ENCODE data around the gene FAF1.

FAF1 gene

DNA sequence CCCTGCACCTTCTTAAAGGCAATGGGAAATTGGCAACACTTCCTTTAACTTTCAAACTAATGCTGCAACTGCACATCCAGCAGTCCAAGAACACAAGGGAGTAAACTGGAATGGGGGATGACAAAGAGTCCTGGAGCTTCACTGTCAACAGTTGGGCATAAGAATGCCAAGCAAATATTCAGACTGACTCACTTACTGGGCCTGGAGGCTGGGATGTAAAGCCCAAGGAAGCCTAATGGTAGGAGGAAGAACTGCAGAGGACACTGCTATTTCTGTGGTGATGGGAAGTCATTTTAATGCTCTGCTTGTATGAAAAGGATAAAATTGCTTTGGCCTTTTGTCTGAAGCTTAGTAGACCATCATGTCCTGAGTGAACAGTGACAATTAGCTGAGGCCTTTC is 521.1 kb downstream of the FAF1 start:
- no peak for DNase-seq

DNA sequence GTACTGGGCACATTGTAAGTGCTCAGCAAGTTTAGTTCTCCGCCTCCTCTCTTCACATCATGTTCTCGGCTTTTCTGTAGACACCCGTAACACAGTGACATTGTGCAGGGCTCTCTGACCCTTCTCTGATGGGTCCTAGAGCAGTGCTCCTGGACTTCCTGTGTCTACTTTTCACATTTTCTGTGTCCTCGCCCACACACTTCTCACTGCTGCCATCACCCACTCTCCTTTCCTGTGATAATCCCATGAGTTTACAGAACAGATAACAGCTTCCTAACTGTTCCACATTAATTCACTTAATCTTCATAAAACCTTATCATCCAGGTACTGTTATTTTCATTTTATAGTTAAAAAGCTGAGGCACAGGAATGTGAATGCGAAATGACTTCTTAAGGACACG is 523.6 kb downstream of the FAF1 start:
- DNase-seq = no peak

DNA sequence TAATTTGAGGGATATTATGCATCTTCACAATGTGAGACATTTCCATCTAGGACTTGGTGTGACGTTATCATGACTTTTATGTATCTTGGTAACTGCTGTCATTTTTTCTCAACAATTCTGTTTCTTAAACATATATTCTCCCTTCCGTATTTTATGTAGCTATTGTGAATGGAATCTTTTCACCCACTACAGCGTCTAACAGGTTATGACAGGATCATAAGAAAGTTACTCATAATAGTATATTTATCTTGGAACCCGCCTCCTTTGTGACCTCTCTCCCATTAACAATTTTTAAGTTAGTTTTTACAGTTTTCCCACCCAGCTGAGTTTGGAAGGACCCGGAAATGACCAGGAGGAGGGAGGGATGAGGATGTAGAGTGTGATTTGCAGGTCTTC is 530.1 kb downstream of the FAF1 start:
- DNase-seq = no peak

DNA sequence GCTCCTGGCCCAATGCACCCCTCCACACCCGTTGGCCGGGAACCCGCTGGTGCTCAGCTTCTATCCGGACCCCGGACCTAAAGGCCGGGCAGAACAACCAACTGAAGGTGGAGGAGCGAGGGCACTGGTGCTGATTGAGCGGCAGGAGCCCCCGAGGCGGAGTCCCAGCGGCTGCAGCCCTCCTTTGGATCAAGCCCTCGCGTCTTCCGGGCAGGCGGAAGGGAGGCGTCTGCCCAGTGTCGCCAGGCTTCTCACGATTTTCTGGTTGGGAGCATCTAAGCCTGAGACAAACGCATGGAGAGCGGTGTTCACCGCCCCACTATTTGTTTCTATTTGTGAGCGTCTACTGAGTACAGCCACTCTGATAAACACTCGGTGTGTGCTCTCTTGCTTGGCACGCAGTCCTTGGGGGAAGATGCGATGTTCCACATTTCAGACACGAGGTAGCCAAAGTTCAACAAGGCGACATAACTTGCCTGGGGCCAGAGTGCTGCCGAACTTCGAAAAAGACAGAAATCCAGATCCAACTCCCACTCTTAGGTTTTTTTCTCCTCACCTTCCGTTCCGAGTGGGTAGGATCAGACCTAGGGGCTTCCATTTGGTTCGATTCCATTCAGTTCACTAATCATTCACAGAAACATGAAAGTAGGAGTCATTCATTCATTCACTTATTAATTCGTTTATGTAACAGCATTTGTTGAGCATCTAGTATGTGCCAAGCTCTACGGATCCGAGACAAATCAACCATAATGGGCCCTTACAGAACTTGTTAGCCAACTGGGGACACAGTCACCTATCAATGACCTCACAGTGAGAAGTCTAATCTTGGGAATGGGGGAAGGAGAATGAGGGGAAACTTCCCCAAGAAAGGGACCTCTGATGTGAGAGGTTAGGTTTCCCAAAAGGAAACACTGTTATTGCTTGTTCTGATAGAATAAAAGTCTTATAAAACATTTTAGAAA is 532.0 kb downstream of the FAF1 start:
- DNase-seq = no peak

DNA sequence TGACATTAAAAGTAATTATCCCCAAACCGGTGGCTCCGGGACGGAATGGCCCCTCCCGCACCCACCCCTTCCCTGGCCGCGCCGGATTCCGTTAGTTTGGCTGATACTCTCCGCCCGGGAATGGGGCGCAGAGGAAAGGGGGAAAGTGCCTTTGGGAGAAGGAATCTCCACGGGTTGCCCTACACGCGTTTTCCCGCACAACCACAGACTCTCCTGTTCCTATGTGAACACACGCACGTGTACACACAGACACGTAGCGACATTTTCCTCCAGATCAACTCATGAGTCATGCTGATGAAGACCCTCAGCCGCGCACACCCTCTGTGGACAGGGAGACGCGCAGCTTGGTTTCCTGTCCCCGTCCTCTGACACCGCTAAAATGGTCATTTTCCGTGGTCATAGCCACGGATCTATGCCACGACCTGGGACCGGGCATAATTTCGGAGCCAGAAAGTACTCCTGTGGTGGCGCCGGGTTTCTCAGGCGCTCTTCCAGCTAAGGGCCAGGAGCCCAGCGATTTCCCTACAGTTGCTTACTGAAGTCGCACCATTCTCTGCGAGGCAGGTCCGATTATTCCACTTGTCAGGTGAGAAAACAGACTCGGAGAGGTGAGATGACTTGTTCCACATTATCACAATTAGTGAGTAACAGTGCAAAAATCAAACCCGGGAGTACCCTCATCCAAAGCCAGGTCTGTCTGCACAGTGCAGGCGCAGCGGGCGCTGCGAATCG is 532.8 kb downstream of the FAF1 start:
- DNase-seq = no peak

DNA sequence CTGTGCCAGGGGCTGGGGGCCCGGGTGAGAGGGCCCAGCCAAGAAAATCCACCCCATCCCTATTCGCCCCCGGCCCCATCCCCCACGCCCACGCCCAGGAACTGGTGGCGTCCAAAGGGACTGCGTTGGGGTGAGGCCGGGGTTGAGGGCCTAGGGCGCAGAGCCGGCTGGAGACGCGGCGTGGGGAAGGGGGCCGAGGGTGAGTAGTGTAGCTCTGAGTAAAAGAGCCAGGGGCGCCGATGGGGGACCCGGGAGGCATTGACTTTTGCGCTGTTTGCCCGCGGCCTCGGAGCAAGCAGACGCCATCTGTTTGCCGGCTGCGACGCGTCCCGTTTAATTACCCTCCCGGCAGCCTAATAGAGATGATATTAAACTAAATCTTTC is 533.4 kb downstream of the FAF1 start:
- no peak for DNase-seq

DNA sequence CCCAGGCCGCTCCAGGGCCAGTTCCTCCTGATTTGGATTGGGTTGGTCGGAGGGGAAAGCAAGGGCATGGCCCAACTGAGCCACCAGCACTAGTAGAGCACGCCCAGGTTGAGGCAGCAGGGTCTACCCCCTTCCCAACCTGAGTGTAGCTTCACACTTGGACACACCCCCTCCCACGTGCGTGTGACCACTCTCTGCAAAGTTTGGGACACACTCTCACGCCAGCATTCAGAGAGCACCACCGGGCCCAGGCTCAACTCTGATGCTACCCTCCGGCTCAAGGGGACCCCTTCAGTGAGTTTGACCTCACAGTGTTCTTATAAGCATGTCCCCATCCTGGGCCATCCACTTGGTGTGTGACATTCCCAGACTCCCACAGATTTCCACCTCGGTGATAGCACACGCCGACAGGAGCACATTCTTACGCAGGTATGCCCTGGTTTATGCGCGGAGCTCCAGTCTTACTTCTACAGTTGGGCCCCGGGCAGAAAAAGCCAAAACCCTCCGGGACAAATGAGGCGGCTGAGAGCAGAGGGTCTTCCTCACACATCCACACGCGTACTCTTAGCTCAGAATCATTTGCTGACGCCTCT is 533.9 kb downstream of the FAF1 start:
- no peak for DNase-seq

DNA sequence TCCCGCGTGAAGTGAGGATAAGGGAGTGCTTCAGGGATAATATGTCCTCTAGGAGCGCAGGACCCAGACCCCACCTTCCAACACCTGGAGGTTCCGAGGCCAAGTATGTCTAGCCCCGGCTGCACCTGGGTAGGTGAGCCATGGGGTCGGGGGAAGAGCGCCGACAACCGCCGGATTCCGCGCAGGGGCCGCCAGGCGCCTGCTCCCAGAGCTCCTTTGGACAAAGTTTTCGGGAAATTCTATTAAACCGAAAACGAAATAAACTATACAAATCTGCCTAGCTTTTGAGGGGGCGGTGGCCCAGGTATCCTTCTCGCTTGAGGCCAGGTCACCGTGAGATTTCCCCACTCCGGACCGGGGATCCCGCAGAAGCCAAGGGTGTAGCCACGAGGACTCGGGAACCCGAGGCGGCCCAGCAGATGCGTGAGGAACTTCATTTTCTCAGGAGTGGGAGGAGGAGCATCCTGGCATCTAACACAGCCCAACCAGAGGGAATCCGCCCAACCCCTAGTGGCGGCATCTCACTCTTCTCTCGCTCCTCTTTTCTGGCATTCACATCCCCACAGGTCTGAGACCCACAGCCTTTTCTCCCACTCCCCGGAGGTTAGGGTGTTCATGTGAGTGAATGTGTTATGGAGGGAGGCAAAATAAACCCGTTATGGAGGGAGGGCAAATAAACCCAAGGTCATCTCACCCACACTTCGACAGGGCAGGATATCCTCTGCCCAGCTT is 534.5 kb downstream of the FAF1 start:
- no peak for DNase-seq

DNA sequence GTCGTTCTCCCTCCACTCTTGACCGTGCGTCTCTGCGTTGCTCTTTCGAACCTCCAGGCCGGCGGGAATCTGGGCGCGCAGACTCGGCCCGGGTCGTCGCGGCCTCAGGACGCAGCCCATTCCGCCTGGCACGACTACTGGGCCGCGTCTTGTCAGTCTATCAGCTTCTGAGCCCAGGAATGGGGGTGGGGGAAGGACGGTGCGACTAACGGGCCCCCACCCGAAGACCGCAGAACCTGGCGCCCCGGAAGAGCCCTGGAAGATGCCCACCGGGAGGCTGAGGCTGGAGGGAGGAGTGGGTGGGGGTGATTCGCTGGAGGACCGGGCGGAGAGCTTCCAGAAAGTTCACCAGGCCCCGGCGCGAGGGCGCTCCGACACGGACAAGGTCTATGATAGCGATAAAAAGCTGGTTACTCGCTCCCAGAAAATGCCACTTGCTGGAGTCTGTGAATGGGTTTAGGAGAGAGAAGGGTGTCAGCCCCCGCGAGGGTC is 535.1 kb downstream of the FAF1 start:
- DNase-seq = no peak

DNA sequence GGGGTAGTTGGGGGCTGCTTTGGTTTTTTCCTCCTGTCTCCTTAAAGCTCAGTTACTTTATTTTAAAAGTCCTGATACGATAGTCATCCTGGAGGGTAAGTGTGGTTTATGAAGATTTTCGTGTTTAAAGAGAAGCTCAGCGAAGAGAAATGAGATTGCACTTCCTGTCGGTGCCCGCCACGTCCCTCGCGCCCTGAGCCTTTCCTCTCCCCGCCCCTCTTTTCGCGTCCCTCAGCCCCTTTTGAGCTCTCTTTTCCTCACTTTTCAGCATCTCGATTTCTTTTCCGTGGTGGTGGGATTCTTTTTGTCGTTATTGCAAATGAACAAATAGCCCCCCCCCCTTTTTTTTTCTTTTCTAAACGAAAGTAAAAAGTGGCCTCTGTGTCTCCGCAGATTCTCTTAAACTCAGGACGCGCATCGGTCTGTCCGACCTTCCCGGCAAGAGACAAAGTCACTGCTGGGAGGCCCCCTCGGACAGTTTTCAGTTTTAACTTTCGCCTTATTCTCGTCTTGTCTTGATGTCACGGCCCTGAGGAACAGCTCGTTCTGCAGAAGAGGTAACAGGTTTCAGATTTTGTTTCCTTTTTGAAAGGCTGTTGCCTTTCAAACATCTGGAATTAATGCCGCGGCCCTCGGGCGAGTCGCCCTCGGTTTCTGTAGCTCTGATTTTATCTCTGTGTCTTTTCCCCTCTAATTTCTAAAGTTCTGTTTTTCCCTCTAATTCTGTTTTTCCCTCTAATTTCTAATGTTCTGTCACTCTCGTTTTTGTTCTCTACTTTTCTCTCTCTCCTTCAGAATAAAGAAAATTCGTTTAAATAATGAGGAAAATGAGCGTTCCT is 535.8 kb downstream of the FAF1 start:
- no peak for DNase-seq

DNA sequence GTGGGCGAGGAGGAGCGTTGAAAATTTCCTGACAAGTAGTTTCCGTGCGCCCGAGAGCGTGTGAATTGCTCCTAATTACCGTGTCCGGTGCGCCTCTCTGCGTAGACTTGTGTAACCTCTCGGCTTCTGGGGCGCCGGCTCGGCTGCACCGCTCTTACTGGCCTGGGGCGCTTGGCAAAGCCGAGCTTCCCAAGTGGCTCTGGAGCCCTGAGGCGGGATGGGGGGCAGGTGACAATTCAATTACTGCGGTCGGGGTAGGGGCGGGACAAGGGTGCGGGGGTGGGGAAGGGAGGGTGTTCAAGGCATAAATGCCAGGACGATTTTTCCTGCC is 536.4 kb downstream of the FAF1 start:
- DNase-seq = no peak

DNA sequence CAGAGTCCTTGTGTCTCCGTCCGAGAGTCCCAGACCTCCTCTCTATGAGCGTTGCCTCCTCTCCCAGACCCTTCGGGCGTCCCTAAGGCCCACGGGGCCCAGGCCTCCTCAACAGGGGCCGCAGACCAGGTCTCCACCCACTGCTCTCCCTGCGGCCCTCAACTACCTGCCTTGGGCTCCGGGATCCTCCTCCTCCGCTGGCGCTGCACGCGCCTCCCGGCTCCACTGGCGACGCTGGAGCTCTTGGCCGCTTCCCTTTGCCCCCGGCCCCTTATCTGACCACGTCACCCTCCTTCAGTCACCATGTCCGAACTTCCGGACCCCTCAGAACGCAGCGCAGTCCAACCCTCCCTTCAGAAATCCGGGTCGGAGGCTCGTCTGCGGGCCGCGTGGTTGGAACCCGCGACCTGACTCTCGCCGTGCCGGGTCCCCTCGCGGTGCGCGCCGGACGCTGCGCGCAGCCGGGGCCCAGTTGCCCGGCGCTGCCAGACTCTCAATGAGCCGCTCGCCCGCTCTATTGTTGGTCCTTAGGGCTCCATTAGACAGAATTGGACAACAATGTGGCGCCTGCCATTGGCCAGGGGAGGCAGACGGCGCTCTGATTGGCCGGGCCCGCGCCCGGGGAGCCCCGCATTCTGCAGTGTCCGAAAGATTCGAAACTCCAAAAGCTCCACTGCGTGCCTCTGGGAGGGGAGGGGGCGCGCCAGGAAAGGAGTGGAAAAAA is 537.0 kb downstream of the FAF1 start, which contains the start of gene DMRTA2:
Gene DMRTA2 (minus strand): TSS at position 498 of the 724 bp plus-strand sequence. CDS start 1,907 bp downstream, outside the sequence.
- DNase-seq = peak in 25 of 56 donors; percentile 2 to 54 (median 17)

DNA sequence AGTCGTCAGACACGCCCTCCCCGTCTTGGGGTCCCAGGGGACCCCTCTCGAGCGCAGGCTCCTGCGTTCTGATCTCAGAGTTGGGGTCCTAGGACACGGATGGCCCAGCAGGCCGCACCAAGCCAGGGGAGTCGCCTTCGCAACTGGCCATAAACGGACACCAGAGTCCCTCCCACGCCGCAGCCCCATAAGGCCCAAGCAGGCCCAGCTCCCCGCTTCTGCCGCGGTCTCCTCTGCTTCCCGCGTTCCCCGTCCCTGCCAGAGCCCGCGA is 537.5 kb downstream of the FAF1 start:
- no peak for DNase-seq

DNA sequence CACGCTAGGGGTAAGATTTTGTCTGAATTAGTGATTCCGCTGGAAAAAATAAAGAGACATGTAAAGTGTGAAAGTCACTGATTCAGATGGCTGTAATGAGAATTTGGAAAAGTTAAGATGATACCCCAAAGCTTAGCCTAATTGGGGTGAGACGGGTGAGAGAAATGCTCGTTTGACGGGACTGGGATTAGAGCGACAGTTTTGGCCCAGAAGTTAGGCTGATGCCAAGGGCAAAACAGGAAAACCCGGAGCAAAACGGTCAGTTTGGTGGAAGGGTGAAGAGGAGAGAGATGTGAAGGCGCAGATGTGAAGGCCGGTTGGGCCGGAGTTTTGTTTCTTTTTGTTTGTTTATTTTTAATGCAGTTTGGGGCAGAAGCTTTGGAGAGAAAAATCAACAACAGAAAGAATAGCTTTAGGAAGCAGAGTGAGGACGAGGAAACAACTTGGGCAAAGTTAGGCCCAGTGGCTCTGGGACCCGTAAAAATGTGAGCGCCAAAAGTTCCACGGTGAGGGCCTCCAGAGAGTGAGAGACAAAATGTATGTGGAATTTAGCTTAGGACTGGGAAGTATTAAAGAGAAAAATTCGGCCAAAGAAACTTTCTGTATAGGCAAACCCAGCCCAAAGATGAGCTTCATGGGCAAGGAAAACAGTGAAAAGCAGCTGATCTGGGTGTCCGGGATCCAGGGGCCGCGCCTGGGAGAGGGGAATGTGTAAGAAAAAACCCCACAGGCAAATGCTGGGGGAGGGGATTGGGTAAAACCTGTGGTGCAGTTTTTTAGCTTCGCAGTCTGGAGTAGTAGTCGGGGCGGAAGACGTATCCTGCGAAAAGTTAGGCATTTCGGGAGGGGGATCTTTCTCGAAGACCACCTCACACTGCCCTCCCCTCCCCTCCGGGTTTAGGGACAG is 538.0 kb downstream of the FAF1 start:
- no peak for DNase-seq

DNA sequence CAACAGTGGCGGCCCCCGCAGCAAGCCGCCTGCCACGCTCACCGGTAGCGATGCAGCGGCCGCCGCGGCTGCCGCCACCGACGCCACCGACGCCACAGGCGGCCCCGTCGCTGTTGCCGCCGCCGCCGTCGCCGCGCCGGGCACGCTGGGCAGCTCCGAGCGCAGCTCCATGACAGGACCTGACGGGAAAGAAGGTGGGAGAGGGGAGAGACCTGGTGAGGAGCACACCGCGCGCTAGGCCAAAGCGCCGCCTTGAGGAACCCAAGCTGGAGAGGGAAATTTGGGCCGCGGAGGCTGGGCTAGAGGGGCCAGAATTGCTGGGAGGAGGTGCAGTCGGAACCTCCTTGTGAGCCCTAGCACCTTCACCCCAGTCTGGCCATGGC is 538.7 kb downstream of the FAF1 start:
- DNase-seq = no peak

DNA sequence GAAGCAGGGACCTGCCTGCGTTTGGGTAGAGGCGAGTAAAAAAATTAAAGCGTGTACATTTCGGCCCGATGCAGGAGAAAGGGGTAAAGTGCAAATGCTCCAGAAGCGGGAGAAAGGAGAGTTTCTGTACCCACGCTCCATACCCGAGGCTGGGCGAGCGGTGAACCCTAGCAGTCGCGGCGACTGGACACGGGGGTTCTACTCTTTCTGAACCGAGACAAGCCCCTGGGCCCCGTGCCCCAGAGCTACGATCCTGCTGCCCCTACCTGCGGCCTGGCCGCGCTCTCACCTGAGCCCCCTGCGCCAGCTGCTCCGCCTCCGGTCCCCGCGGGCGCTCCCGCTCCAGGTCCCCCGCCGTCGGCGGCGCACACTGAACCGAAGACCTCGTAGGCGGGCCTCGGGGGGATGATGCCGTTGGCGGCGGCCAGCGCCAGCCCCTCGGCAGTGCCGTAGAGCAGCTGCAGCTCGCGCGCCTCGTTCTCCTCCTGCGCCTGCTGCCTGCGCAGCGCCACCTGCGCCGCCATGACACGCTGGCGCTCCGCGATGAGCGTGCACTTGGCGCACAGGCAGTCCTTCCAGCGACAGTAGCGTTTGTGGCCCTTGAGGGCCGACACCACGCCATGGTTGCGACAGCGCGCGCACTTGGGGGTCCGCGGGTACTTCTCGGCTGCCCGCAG is 539.2 kb downstream of the FAF1 start:
- DNase-seq = no peak

DNA sequence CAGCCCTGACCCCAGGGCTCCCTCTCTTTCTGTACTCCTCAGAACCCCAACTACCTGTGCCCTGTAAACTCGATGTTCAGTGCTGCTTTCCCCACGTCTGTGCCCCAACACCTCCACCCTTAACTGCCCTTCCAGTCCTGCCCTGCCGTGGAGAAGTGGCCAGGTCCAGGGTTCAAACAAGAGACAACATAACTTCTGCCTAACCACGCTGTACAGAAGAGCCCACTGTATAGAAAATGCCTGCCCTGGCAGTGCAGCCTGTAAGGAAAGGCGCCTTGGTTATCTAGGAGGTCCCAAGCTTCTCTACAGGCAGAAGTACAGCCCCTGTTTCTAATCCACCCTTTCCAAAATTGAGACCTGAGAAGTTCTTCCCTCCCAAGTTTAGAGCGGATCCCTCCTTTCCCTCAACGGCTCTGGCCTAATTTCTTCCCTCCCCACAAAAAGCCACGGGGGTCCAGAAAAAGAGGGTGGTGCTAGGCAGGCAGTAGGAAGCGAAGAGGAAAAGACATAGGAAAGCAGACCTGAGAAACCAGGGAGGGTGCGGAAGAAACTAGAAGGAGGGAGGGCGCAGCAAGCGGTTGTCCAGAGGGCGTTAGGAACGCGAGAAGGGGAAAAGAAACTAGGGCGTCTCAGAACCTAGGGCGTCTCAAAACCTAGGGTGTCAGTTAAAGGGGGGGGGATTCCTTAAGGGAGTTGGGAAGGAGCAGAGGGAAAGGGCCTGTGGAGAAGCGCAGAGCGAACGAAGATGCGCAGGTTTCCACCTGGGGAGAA is 540.0 kb downstream of the FAF1 start:
- DNase-seq = no peak
